K562 (cell line): Measurements from ENCODE around the gene SLC5A2. TPM values are rescaled to one million over a fixed set of nuclear protein-coding genes. Genes with fewer than 3 reads are reported as not detected.

Experiments
- CEBPB ChIP-seq: fragments of 450-650 bp; IDR thresholded peaks from 2 replicates; pipeline ENCODE4 v1.6.1; 2016; ENCODE audit warnings: missing genetic modification characterization, missing compliant biosample characterization
- CHD1 ChIP-seq: fragments of 200-600 bp; sonication (generic); IDR thresholded peaks from one replicate; pipeline ENCODE4 v1.6.1; 2012; ENCODE audit warnings: mild to moderate bottlenecking, moderate library complexity, low read length, inconsistent platforms
- FOS ChIP-seq: IDR thresholded peaks from 3 replicates; pipeline ENCODE4 v1.6.1; 2011; ENCODE audit not compliant: insufficient read length; ENCODE audit errors: extremely low read depth
- L3MBTL2 ChIP-seq: fragments of 450-650 bp; IDR thresholded peaks from 2 replicates; pipeline ENCODE4 v1.6.1; 2016; ENCODE audit warnings: mild to moderate bottlenecking, moderate library complexity
- PCBP1 ChIP-seq: fragments of 200-400 bp; formaldehyde crosslinking; IDR thresholded peaks from 2 replicates; pipeline ENCODE4 v1.6.1; 2018; ENCODE audit warnings: mild to moderate bottlenecking, low read depth, low read length; ENCODE audit not compliant: poor library complexity, severe bottlenecking
- RB1 ChIP-seq: fragments of 450-650 bp; IDR thresholded peaks from 2 replicates; pipeline ENCODE4 v1.6.1; 2017; ENCODE audit warnings: low read depth, mild to moderate bottlenecking
- SREBF1 ChIP-seq: fragments of 150-350 bp; IDR thresholded peaks from 2 replicates; pipeline ENCODE4 v1.6.1; 2014; ENCODE audit warnings: antibody characterized with exemption, low read depth, low read length, borderline replicate concordance
- TAF7 ChIP-seq: fragments of 450-650 bp; IDR thresholded peaks from 2 replicates; pipeline ENCODE4 v1.6.1; 2016; ENCODE audit warnings: missing genetic modification characterization, missing compliant biosample characterization
- THAP12 ChIP-seq: fragments of 250-450 bp; sonication (Bioruptor Pico); IDR thresholded peaks from 2 replicates; pipeline ENCODE4 v1.9.0; 2021; ENCODE audit warnings: mild to moderate bottlenecking, inconsistent platforms
- ZNF232 ChIP-seq: sonication (generic); formaldehyde crosslinking; IDR thresholded peaks from 2 replicates; pipeline ENCODE4 v1.8.0; 2022; ENCODE audit warnings: mild to moderate bottlenecking, missing genetic modification reagents
- ZNF766 ChIP-seq: fragments of 200-800 bp; sonication (Bioruptor generic); conservative IDR thresholded peaks from 2 replicates; pipeline ENCODE4 v1.6.1; 2016; ENCODE audit warnings: missing genetic modification characterization, missing compliant biosample characterization
- polyA plus RNA-seq, 8 experiments: library from polyadenylated mRNA; depleted of rRNA in 4 of 8; stranded (reverse) in 5 of 8; unstranded in 3 of 8; fragments of >200 nt; fragmentation: Nextera tagmentation in 2 of 8; fragmentation: Illumina TruSeq in 1 of 8; extraction: Ambion mirVana in 2 of 8; extraction: Trizol in 1 of 8; gene quantifications; 2 replicates each; pipeline versions ENCODE4 v1.2.1 to v1.2.3, GENCODE V29; 2011 to 2014; ENCODE audit warnings: inconsistent platforms in 1 of 8, missing spikeins in 1 of 8
- total RNA-seq, 7 experiments: library from RNA; depleted of rRNA in 6 of 7; stranded (reverse); fragments of >200 nt in 6 of 7; fragmentation: Illumina TruSeq in 2 of 7; extraction: Trizol in 2 of 7; gene quantifications; 2 replicates each; pipeline versions ENCODE4 v1.2.1 to v1.2.3, GENCODE V29; 2011 to 2021; ENCODE audit warnings: low replicate concordance in 1 of 7
- TF ChIP-seq, protein P1 (sequence below), 2 experiments: fragments of 450-650 bp; formaldehyde crosslinking in 1 of 2; IDR thresholded peaks; 2 replicates each; pipeline versions ENCODE4 v1.4.0 to v1.6.1; 2014 to 2020; ENCODE audit warnings: mild to moderate bottlenecking in 2 of 2, borderline replicate concordance in 1 of 2, low read depth in 1 of 2
- TF ChIP-seq, protein P2 (sequence below): sonication (generic); formaldehyde crosslinking; IDR thresholded peaks from 2 replicates; pipeline ENCODE4 v1.9.0; 2022; ENCODE audit warnings: mild to moderate bottlenecking, missing genetic modification reagents
- TF ChIP-seq, protein P3 (sequence below): fragments of 250-450 bp; sonication (Bioruptor Pico); IDR thresholded peaks from 2 replicates; pipeline ENCODE4 v1.8.0; 2021; ENCODE audit warnings: moderate library complexity, mild to moderate bottlenecking, inconsistent platforms

The SLC5A2 gene
- total and polyA plus RNA-seq, 9 of the 15 experiments (the other 6 are each of a cell fraction or from before 2014, with no cell fraction given), result 0.07 to 2.7 (median 2.2) TPM; not detected in 6

- TF ChIP-seq, protein P1, sequence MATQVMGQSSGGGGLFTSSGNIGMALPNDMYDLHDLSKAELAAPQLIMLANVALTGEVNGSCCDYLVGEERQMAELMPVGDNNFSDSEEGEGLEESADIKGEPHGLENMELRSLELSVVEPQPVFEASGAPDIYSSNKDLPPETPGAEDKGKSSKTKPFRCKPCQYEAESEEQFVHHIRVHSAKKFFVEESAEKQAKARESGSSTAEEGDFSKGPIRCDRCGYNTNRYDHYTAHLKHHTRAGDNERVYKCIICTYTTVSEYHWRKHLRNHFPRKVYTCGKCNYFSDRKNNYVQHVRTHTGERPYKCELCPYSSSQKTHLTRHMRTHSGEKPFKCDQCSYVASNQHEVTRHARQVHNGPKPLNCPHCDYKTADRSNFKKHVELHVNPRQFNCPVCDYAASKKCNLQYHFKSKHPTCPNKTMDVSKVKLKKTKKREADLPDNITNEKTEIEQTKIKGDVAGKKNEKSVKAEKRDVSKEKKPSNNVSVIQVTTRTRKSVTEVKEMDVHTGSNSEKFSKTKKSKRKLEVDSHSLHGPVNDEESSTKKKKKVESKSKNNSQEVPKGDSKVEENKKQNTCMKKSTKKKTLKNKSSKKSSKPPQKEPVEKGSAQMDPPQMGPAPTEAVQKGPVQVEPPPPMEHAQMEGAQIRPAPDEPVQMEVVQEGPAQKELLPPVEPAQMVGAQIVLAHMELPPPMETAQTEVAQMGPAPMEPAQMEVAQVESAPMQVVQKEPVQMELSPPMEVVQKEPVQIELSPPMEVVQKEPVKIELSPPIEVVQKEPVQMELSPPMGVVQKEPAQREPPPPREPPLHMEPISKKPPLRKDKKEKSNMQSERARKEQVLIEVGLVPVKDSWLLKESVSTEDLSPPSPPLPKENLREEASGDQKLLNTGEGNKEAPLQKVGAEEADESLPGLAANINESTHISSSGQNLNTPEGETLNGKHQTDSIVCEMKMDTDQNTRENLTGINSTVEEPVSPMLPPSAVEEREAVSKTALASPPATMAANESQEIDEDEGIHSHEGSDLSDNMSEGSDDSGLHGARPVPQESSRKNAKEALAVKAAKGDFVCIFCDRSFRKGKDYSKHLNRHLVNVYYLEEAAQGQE (IDR thresholded peaks at IDR 0.05; ENCODE audit: borderline replicate concordance), result no peak
- TF ChIP-seq, protein P1 (CRISPR knock-in tag; IDR thresholded peaks at IDR 0.05; ENCODE audit: low read depth), result no peak
- TF ChIP-seq L3MBTL2 (peak; percentile 74), CHD1 (peak; percentile 22), SREBF1 (no peak), CEBPB (tag) (no peak), ZNF766 (CRISPR knock-in tag) (0 out of 2 replicates have a peak, but pooled peaks have one; percentile 9), ZNF232 (CRISPR knock-in tag) (peak; percentile 41; the same call in 1 of the 2 replicates), RB1 (peak; percentile 78), PCBP1 (peak; percentile 45), FOS (no peak), THAP12 (CRISPR knock-in tag) (peak; percentile 69; the same call in 1 of the 2 replicates), TAF7 (tag) (peak; percentile 67)
- TF ChIP-seq, protein P2, sequence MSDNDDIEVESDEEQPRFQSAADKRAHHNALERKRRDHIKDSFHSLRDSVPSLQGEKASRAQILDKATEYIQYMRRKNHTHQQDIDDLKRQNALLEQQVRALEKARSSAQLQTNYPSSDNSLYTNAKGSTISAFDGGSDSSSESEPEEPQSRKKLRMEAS (CRISPR knock-in tag), result peak; percentile 61; the same call in 1 of the 2 replicates
- TF ChIP-seq, protein P3, sequence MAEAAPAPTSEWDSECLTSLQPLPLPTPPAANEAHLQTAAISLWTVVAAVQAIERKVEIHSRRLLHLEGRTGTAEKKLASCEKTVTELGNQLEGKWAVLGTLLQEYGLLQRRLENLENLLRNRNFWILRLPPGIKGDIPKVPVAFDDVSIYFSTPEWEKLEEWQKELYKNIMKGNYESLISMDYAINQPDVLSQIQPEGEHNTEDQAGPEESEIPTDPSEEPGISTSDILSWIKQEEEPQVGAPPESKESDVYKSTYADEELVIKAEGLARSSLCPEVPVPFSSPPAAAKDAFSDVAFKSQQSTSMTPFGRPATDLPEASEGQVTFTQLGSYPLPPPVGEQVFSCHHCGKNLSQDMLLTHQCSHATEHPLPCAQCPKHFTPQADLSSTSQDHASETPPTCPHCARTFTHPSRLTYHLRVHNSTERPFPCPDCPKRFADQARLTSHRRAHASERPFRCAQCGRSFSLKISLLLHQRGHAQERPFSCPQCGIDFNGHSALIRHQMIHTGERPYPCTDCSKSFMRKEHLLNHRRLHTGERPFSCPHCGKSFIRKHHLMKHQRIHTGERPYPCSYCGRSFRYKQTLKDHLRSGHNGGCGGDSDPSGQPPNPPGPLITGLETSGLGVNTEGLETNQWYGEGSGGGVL (CRISPR knock-in tag), result no peak
Observed at GRCh38 chr16:31507929-31508705, 25.2 kb downstream of the SLC5A2 start, which contains the start of gene RUSF1 (continued).
